WTC11 (cell line): ENCODE measurements around the gene LTBP2. TPM values are rescaled to one million over a fixed set of nuclear protein-coding genes. Genes with fewer than 3 reads are reported as not detected.

Experiments
- ATAC-seq: fragments of 200-7000 bp; cut with Tn5 transposase; 2 replicates; pipeline ENCODE4 v1.10.0; 2021; ENCODE audit warnings: mild to moderate bottlenecking, moderate library complexity
- CTCF ChIA-PET: fragments of 300-600 bp; sonication (Branson Sonifier 250); formaldehyde crosslinking; loops from one replicate; lab custom pipeline; 2021; ENCODE audit warnings: antibody characterized with exemption; lab: Charles Lee
- POLR2A ChIA-PET: fragments of 350-600 bp; sonication (Branson Sonifier 250); formaldehyde crosslinking; loops from one replicate; lab custom pipeline; 2021; ENCODE audit warnings: antibody characterized with exemption; lab: Charles Lee
- DNase-seq: peaks from one replicate; pipeline ENCODE4 v3.0.0; 2021; ENCODE audit warnings: low spot score
- H3K27ac Mint-ChIP-seq: 2 replicates; pipeline ENCODE4 v1.8.0; 2021; ENCODE audit warnings: mixed read lengths
- H3K27me3 Mint-ChIP-seq: 2 replicates; pipeline ENCODE4 v1.8.0; 2021; ENCODE audit warnings: low read depth, mild to moderate bottlenecking, moderate library complexity, mixed read lengths
- H3K36me3 Mint-ChIP-seq: 2 replicates; pipeline ENCODE4 v1.8.0; 2021; ENCODE audit warnings: mixed read lengths
- H3K4me1 Mint-ChIP-seq: 2 replicates; pipeline ENCODE4 v1.8.0; 2022; ENCODE audit warnings: mixed read lengths
- H3K4me3 Mint-ChIP-seq: 2 replicates; pipeline ENCODE4 v1.8.0; 2021; ENCODE audit warnings: mild to moderate bottlenecking, moderate library complexity, mixed read lengths
- H3K9me3 Mint-ChIP-seq: 2 replicates; pipeline ENCODE4 v1.8.0; 2021; ENCODE audit warnings: mixed read lengths
- ATF3 ChIP-seq: sonication (generic); formaldehyde crosslinking; conservative IDR thresholded peaks from 2 replicates; pipeline ENCODE4 v1.8.1; 2022; ENCODE audit warnings: mild to moderate bottlenecking, missing genetic modification reagents
- CDX4 ChIP-seq: fragments of 250-450 bp; sonication (Bioruptor Pico); IDR thresholded peaks from 2 replicates; pipeline ENCODE4 v1.9.0; 2021; ENCODE audit warnings: moderate library complexity, mild to moderate bottlenecking, inconsistent platforms, borderline replicate concordance
- CREB1 ChIP-seq: sonication (generic); formaldehyde crosslinking; IDR thresholded peaks from 2 replicates; pipeline ENCODE4 v1.8.0; 2023; ENCODE audit warnings: mild to moderate bottlenecking, missing genetic modification reagents
- E2F1 ChIP-seq: sonication (generic); formaldehyde crosslinking; IDR thresholded peaks from 2 replicates; pipeline ENCODE4 v1.8.0; 2022; ENCODE audit warnings: mild to moderate bottlenecking, missing genetic modification reagents
- E2F4 ChIP-seq: sonication (generic); formaldehyde crosslinking; IDR thresholded peaks from 2 replicates; pipeline ENCODE4 v1.8.1; 2022; ENCODE audit warnings: low read depth, mild to moderate bottlenecking, moderate library complexity, missing genetic modification reagents, borderline replicate concordance
- E2F5 ChIP-seq: sonication (generic); formaldehyde crosslinking; IDR thresholded peaks from 2 replicates; pipeline ENCODE4 v1.8.1; 2022; ENCODE audit warnings: mild to moderate bottlenecking, moderate library complexity, missing genetic modification reagents
- ERG ChIP-seq: fragments of 250-450 bp; sonication (Bioruptor Pico); IDR thresholded peaks from 2 replicates; pipeline ENCODE4 v1.8.0; 2021; ENCODE audit warnings: mild to moderate bottlenecking
- ETV6 ChIP-seq: sonication (generic); formaldehyde crosslinking; IDR thresholded peaks from 2 replicates; pipeline ENCODE4 v1.8.1; 2022; ENCODE audit warnings: mild to moderate bottlenecking, missing genetic modification reagents
- FOXP1 ChIP-seq: sonication (generic); formaldehyde crosslinking; IDR thresholded peaks from 2 replicates; pipeline ENCODE4 v1.8.0; 2022; ENCODE audit warnings: missing genetic modification reagents, mild to moderate bottlenecking, moderate library complexity, borderline replicate concordance
- GABPB1 ChIP-seq: sonication (generic); formaldehyde crosslinking; IDR thresholded peaks from 2 replicates; pipeline ENCODE4 v1.8.1; 2023; ENCODE audit warnings: mild to moderate bottlenecking, missing genetic modification reagents
- KAT7 ChIP-seq: sonication (generic); formaldehyde crosslinking; IDR thresholded peaks from 2 replicates; pipeline ENCODE4 v1.8.1; 2023; ENCODE audit warnings: missing genetic modification reagents, mild to moderate bottlenecking, borderline replicate concordance
- NFATC4 ChIP-seq: fragments of 250-450 bp; sonication (Bioruptor Pico); IDR thresholded peaks from 2 replicates; pipeline ENCODE4 v1.9.0; 2021; ENCODE audit warnings: mild to moderate bottlenecking
- NR2C2 ChIP-seq: sonication (generic); formaldehyde crosslinking; IDR thresholded peaks from 2 replicates; pipeline ENCODE4 v1.8.0; 2022; ENCODE audit warnings: mild to moderate bottlenecking, missing genetic modification reagents
- OVOL2 ChIP-seq: fragments of 250-450 bp; sonication (Bioruptor Pico); IDR thresholded peaks from 2 replicates; pipeline ENCODE4 v1.9.0; 2021; ENCODE audit warnings: mild to moderate bottlenecking, borderline replicate concordance
- PRRX2 ChIP-seq: fragments of 250-450 bp; sonication (Bioruptor Pico); IDR thresholded peaks from 2 replicates; pipeline ENCODE4 v1.8.0; 2021; ENCODE audit warnings: mild to moderate bottlenecking
- SOX15 ChIP-seq: fragments of 250-450 bp; sonication (Bioruptor Pico); IDR thresholded peaks from 2 replicates; pipeline ENCODE4 v1.9.0; 2021; ENCODE audit warnings: mild to moderate bottlenecking
- TEAD1 ChIP-seq: sonication (generic); formaldehyde crosslinking; IDR thresholded peaks from 2 replicates; pipeline ENCODE4 v1.8.0; 2022; ENCODE audit warnings: mild to moderate bottlenecking, missing genetic modification reagents
- ZMAT4 ChIP-seq: fragments of 250-450 bp; sonication (Bioruptor Pico); IDR thresholded peaks from 2 replicates; pipeline ENCODE4 v1.9.0; 2021; ENCODE audit warnings: mild to moderate bottlenecking
- ZNF138 ChIP-seq: sonication (generic); formaldehyde crosslinking; conservative IDR thresholded peaks from 2 replicates; pipeline ENCODE4 v1.8.1; 2022; ENCODE audit warnings: mild to moderate bottlenecking, moderate library complexity, missing genetic modification reagents
- ZNF263 ChIP-seq: sonication (generic); formaldehyde crosslinking; IDR thresholded peaks from 2 replicates; pipeline ENCODE4 v1.8.1; 2022; ENCODE audit warnings: low read depth, mild to moderate bottlenecking, moderate library complexity, missing genetic modification reagents
- ZNF512 ChIP-seq: sonication (generic); formaldehyde crosslinking; IDR thresholded peaks from 2 replicates; pipeline ENCODE4 v1.8.1; 2022; ENCODE audit warnings: missing genetic modification reagents, borderline replicate concordance
- ZNF671 ChIP-seq: fragments of 250-450 bp; sonication (Bioruptor Pico); IDR thresholded peaks from 2 replicates; pipeline ENCODE4 v1.8.0; 2021; ENCODE audit warnings: mild to moderate bottlenecking
- total RNA-seq: library from RNA; stranded (reverse); gene quantifications from 3 replicates; pipeline ENCODE4 v1.2.3, GENCODE V29; 2021

Gene LTBP2
- total RNA-seq, 1 experiment from 2014 or later, result 1.2 TPM

- no peak for TF ChIP-seq ZNF512 (CRISPR knock-in tag)
- TF ChIP-seq GABPB1 (CRISPR knock-in tag), result no peak
- TF ChIP-seq SOX15 (CRISPR knock-in tag), result no peak
- TF ChIP-seq ETV6 (CRISPR knock-in tag), result no peak
- no peak for TF ChIP-seq KAT7
- no peak for TF ChIP-seq OVOL2 (CRISPR knock-in tag)
- TF ChIP-seq ERG (CRISPR knock-in tag), result no peak
- no peak for TF ChIP-seq FOXP1 (CRISPR knock-in tag)
- TF ChIP-seq TEAD1 (CRISPR knock-in tag), result no peak
Measured at GRCh38 chr14:74594606-74595005, 17.4 kb downstream of the LTBP2 start (continued).

GRCh38 chr14:74594029-74594428 lies 18.0 kb downstream of the LTBP2 start:
- ChIA-PET CTCF (interaction anchor here (1.1 to 2.1 kb wide), 4 partner anchors 15 to 86 kb away, joined by 4 to 6 read pairs (median 4); partner anchors contain the start of gene LTBP2), POLR2A (no interaction called here)
- ATAC-seq (no peak), DNase-seq (no peak)
- Mint-ChIP-seq H3K27me3 (no peaks in the 10 kb centered on the region), H3K9me3 (no peaks in the 10 kb centered on the region), H3K4me1 (no peaks in the 10 kb centered on the region), H3K4me3 (no peak overlapping the region), H3K27ac (no peak overlapping the region), H3K36me3 (no peaks in the 10 kb centered on the region)
- no peak for TF ChIP-seq ZMAT4 (CRISPR knock-in tag)
- no peak for TF ChIP-seq E2F1 (CRISPR knock-in tag)
- TF ChIP-seq CREB1 (CRISPR knock-in tag), result no peak
- TF ChIP-seq GABPB1 (CRISPR knock-in tag), result no peak
- TF ChIP-seq E2F5, result no peak
- TF ChIP-seq TEAD1 (CRISPR knock-in tag), result no peak

GRCh38 chr14:74593241-74593953 lies 18.6 kb downstream of the LTBP2 start:
- H3K27ac Mint-ChIP-seq, result no peak overlapping the region
- no peak for ATAC-seq
- no peaks in the 10 kb centered on the region for H3K36me3 Mint-ChIP-seq
- no peak for DNase-seq
- no peaks in the 10 kb centered on the region for H3K27me3 Mint-ChIP-seq
- no peak overlapping the region for H3K4me3 Mint-ChIP-seq
- H3K4me1 Mint-ChIP-seq, result no peaks in the 10 kb centered on the region
- ChIA-PET CTCF (interaction anchor here (1.1 to 2.1 kb wide), 4 partner anchors 16 to 85 kb away, joined by 4 to 6 read pairs (median 4); partner anchors contain the start of gene LTBP2), POLR2A (no interaction called here)
- H3K9me3 Mint-ChIP-seq, result no peaks in the 10 kb centered on the region
- TF ChIP-seq ZNF138 (CRISPR knock-in tag) (no peak), NR2C2 (no peak), FOXP1 (CRISPR knock-in tag) (no peak), CDX4 (CRISPR knock-in tag) (no peak), ZNF671 (CRISPR knock-in tag) (no peak), PRRX2 (CRISPR knock-in tag) (no peak), OVOL2 (CRISPR knock-in tag) (no peak), ATF3 (no peak), E2F4 (CRISPR knock-in tag) (no peak), E2F1 (CRISPR knock-in tag) (no peak), ZNF263 (no peak), NFATC4 (CRISPR knock-in tag) (no peak)
